Epithelial cell of esophagus (primary cell): ENCODE results near the gene ACBD7.

Source experiments
- DNase-seq: peaks from one replicate; pipeline ENCODE4 v3.0.0; 2010; ENCODE audit warnings: low read depth
- H3K4me3 ChIP-seq: 2 replicates; pipeline ENCODE4 v1.5.1; 2011; ENCODE audit warnings: mild to moderate bottlenecking, low read length, control low read depth
- CTCF ChIP-seq: IDR thresholded peaks from 2 replicates; pipeline ENCODE4 v1.5.1; 2011; ENCODE audit warnings: low read depth, mild to moderate bottlenecking, low read length, control low read depth, inconsistent platforms; ENCODE audit not compliant: insufficient read depth; ENCODE audit errors: missing control alignments

The ACBD7 gene

GRCh38 chr10:15037691-15038090 is 50.9 kb downstream of the ACBD7 start:
- H3K4me3 ChIP-seq: no peak overlapping the region
- no peak for DNase-seq
- no peak for TF ChIP-seq CTCF

- H3K4me3 ChIP-seq: no peak overlapping the region
- TF ChIP-seq CTCF: no peak
- no peak for DNase-seq
Measured at GRCh38 chr10:15035385-15036301, 52.9 kb downstream of the ACBD7 start.

GRCh38 chr10:15027741-15028140 is 60.8 kb downstream of the ACBD7 start:
- no peak for TF ChIP-seq CTCF
- DNase-seq: no peak
- H3K4me3 ChIP-seq: no peak overlapping the region
